Measurements from ENCODE around the gene PERP. TPM values are rescaled to one million over a fixed set of nuclear protein-coding genes. Genes with fewer than 3 reads are reported as not detected.

The PERP gene
- total and polyA plus RNA-seq, 2 of the 4 experiments (the other 2 are of a cell fraction), result 7.7 to 21.4 TPM

DNA sequence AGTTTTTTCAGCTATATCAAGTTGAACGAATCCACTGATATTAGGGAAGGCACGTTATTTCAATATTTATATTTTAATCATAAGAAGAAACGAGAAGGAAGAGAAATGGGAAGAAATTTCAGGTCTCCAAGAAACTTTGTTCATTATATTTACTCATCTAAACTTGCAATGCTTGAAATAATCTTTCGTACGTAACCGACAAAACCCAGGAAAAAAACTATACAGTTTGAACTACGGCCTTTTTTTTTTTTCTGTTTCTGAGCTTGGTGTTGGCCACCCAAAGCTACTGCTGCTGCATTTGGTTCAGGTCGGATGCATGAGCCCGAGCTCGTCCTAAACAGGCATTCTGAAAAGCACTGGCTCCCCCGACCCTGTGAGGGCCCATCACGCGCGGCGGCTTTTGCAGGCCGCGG is 548 bp downstream of the PERP start:
- Histone ChIP-seq H4K5ac (ENCODE audit: low read depth, low read length) (peak overlapping the region; percentile 65), H2AFZ (replicated peaks; ENCODE audit: low read length, poor library complexity) (peak overlapping the region; percentile 84), H3K9me3 (ENCODE audit: control insufficient read depth, insufficient read depth, low read length) (no peaks in the 10 kb centered on the region), H3K18ac (ENCODE audit: low read depth, low read length) (peak overlapping the region; percentile 46), H4K91ac (ENCODE audit: insufficient read depth, low read depth, low read length) (peak overlapping the region; percentile 51), H2BK15ac (ENCODE audit: low read depth, low read length) (no peak overlapping the region), H3K14ac (replicated peaks; ENCODE audit: low read depth, low read length) (peak overlapping the region; percentile 80), H3K27ac (ENCODE audit: insufficient read depth, low read length) (peak overlapping the region; percentile 74), H3K4ac (ENCODE audit: low read depth, low read length) (peak overlapping the region; percentile 83), H3K4me2 (ENCODE audit: low read depth, low read length) (peak overlapping the region; percentile 77), H3K4me3 (ENCODE audit: insufficient read depth, low read depth, low read length) (peak overlapping the region; percentile 96), H2BK5ac (ENCODE audit: low read depth, low read length, poor library complexity, severe bottlenecking) (peak overlapping the region; percentile 44), H3K36me3 (ENCODE audit: control insufficient read depth, insufficient read depth, low read length) (peaks cover 3% of the 10 kb centered on the region), H2BK120ac (ENCODE audit: low read depth, low read length) (peak overlapping the region; percentile 62), H3K56ac (ENCODE audit: extremely low read depth, insufficient read depth, low read length) (peak overlapping the region; percentile 58; the same call in 1 of the 2 replicates), H3K9me1 (ENCODE audit: insufficient read depth, low read length) (no peaks in the 10 kb centered on the region), H3K4me1 (ENCODE audit: control insufficient read depth, insufficient read depth, low read length) (peaks cover 16% of the 10 kb centered on the region), H4K8ac (ENCODE audit: low read depth in 2 of 2, low read length in 2 of 2) (peak overlapping the region; percentile 50 to 69; a peak in 2 of 4 replicates), H2AK9ac (replicated peaks; ENCODE audit: low read depth, low read length, poor library complexity) (peak overlapping the region; percentile 60), H3K23ac (ENCODE audit: low read depth, low read length) (peak overlapping the region; percentile 78), H3K27me3 (ENCODE audit: control insufficient read depth, insufficient read depth, low read length) (peaks cover 8% of the 10 kb centered on the region), H3K9ac (ENCODE audit: low read depth, low read length) (peak overlapping the region; percentile 73), H2AK5ac (ENCODE audit: low read depth, low read length) (no peak overlapping the region), H4K20me1 (ENCODE audit: insufficient read depth, low read length) (no peaks in the 10 kb centered on the region), H2BK20ac (ENCODE audit: low read depth, low read length) (no peak overlapping the region), H3K79me1 (ENCODE audit: low read depth in 1 of 2, low read length in 2 of 2) (peaks cover 15 to 29% of the 10 kb centered on the region in 2 experiments)
- WGBS, 2 experiments (ENCODE audit: extremely low coverage in 2 of 2, insufficient read length in 1 of 2), result 2% methylated on average over 7 of the region's 17 CpGs; no CpG with 5 or more reads in 1 of the 2 experiments
- ChIA-PET CTCF (interaction anchor here (1.0 to 1.9 kb wide), 3 partner anchors 99 to 102 kb away, joined by 3 to 8 read pairs (median 7); no protein-coding TSS in a partner anchor), POLR2A (ENCODE audit: unreplicated experiment) (interaction anchor here (0.5 to 0.6 kb wide), 2 partner anchors 296 to 1820 kb away, joined by 3 read pairs; no protein-coding TSS in a partner anchor)
- dilution Hi-C loops (cut with HindIII; ENCODE audit: low sequenced_read_pairs, unreplicated experiment), result no loop called here
- DNase-seq (no peak), ATAC-seq (ENCODE audit: low read depth) (no peak)
- no peak for TF ChIP-seq CHD1 (IDR thresholded peaks at IDR 0.05; ENCODE audit: low read depth, low read length)
- TF ChIP-seq, protein P1, sequence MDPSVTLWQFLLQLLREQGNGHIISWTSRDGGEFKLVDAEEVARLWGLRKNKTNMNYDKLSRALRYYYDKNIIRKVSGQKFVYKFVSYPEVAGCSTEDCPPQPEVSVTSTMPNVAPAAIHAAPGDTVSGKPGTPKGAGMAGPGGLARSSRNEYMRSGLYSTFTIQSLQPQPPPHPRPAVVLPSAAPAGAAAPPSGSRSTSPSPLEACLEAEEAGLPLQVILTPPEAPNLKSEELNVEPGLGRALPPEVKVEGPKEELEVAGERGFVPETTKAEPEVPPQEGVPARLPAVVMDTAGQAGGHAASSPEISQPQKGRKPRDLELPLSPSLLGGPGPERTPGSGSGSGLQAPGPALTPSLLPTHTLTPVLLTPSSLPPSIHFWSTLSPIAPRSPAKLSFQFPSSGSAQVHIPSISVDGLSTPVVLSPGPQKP (IDR thresholded peaks at IDR 0.05; ENCODE audit: borderline replicate concordance, low read depth, low read length), result no peak
- intact Hi-C loops (cut with micrococcal nuclease), result loop anchor here (1.0 to 5.0 kb wide), 2 partner anchors 239 to 401 kb away; partner anchors contain the start of gene TNFAIP3
- in situ Hi-C loops (cut with MboI; ENCODE audit: low sequenced_read_pairs), result loop anchor here (10.0 to 25.0 kb wide), 2 partner anchors 242 to 1256 kb away; partner anchors contain the start of genes CITED2 and TNFAIP3
- BruUV-seq (replicated peaks), result no TSS peak
